ENCODE results near the gene MIER1. TPM values are rescaled to one million over a fixed set of nuclear protein-coding genes. Genes with fewer than 3 reads are reported as not detected.
A peak's percentile ranks its signal among the peaks of the same experiment; 100 is the strongest.

MIER1 gene
- polyA plus RNA-seq, 3 donors = 14.0 to 28.0 (median 21.9) TPM

DNA sequence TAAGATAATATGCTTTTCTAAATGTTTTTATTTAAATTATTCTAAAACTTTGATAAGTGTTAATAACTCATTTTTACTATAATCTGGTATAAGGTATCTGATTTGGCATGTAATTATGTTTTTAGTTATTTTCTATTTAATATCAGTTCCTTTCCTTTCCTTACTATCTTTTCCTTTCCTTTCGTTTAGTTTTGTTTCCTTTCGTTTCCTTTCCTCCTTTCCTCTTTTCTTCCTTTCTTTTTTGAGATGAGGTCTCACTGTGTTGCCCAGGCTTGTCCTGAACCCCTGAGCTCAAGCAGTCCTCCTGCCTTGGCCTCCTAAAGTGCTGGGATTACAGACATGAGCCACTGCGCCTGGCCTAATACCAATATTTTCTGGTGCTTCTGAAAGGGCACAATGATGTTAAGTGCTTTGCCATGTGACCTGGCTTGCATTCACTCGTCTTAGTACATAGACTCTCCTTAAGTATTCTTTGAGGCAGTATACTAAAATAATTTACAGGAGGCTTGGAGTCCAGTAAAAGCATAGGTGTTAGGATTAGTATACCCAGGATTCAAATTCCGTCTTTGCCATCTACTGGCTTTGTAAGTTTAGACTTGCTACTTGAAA, 18.7 kb downstream of the MIER1 start:
- H3K4me1 ChIP-seq (ENCODE audit: control insufficient read depth in 1 of 2, insufficient read depth in 2 of 2, low read length in 2 of 2) = peaks cover 4 to 21% of the 10 kb centered on the region in 2 donors
- Mint-ChIP-seq H3K27ac (peak overlapping the region in 6 of 7 donors; percentile 7 to 86 (median 48)), H3K9me3 (no peaks in the 10 kb centered on the region), H3K4me1 (peaks cover 25% of the 10 kb centered on the region), H3K4me3 (no peak overlapping the region), H3K36me3 (peaks cover 44 to 57% of the 10 kb centered on the region in 2 donors), H3K27me3 (ENCODE audit: low read depth in 3 of 3) (no peaks in the 10 kb centered on the region)
- no peak for DNase-seq
- H4K20me1 ChIP-seq (ENCODE audit: insufficient read depth, low read length) = peaks cover 100% of the 10 kb centered on the region
- 81% methylated on average over 3 of the region's 5 CpGs for WGBS (ENCODE audit: insufficient coverage)
- no peak overlapping the region for H2AFZ ChIP-seq (ENCODE audit: insufficient read depth, low read depth, low read length, poor library complexity, severe bottlenecking)
- TF ChIP-seq, protein P1, sequence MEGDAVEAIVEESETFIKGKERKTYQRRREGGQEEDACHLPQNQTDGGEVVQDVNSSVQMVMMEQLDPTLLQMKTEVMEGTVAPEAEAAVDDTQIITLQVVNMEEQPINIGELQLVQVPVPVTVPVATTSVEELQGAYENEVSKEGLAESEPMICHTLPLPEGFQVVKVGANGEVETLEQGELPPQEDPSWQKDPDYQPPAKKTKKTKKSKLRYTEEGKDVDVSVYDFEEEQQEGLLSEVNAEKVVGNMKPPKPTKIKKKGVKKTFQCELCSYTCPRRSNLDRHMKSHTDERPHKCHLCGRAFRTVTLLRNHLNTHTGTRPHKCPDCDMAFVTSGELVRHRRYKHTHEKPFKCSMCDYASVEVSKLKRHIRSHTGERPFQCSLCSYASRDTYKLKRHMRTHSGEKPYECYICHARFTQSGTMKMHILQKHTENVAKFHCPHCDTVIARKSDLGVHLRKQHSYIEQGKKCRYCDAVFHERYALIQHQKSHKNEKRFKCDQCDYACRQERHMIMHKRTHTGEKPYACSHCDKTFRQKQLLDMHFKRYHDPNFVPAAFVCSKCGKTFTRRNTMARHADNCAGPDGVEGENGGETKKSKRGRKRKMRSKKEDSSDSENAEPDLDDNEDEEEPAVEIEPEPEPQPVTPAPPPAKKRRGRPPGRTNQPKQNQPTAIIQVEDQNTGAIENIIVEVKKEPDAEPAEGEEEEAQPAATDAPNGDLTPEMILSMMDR (IDR thresholded peaks at IDR 0.05) = no peak
- H3K27ac ChIP-seq (ENCODE audit: low read depth in 1 of 2, low read length in 2 of 2) = peak overlapping the region in 1 of 2 donors; percentile 53
- H3K27me3 ChIP-seq (ENCODE audit: control insufficient read depth in 2 of 2, insufficient read depth in 2 of 2, low read length in 2 of 2) = no peaks in the 10 kb centered on the region
- no peak overlapping the region for H3K4me2 ChIP-seq (replicated peaks; ENCODE audit: extremely low read depth, low read length, poor library complexity, severe bottlenecking)
- intact Hi-C loops (cut with micrococcal nuclease) = no loop called here
- no peaks in the 10 kb centered on the region for H3K9me3 ChIP-seq (replicated peaks in 1 of 2; ENCODE audit: control insufficient read depth in 1 of 2, insufficient read depth in 1 of 2, low read length in 2 of 2)
- H3K79me2 ChIP-seq (ENCODE audit: insufficient read depth, low read length) = peaks cover 100% of the 10 kb centered on the region
- H3K4me3 ChIP-seq (replicated peaks in 1 of 3; ENCODE audit: low read depth in 2 of 3, low read length in 3 of 3) = no peak overlapping the region
- no peak overlapping the region for H3K9ac ChIP-seq (ENCODE audit: insufficient read depth, low read length, poor library complexity, severe bottlenecking)
- H3K36me3 ChIP-seq (replicated peaks in 1 of 2; ENCODE audit: control insufficient read depth in 1 of 2, insufficient read depth in 2 of 2, low read length in 2 of 2) = peaks cover 53 to 81% of the 10 kb centered on the region in 2 donors

- H3K36me3 ChIP-seq (replicated peaks in 1 of 2; ENCODE audit: control insufficient read depth in 1 of 2, insufficient read depth in 2 of 2, low read length in 2 of 2) = peaks cover 63 to 91% of the 10 kb centered on the region in 2 donors
- peaks cover 19% of the 10 kb centered on the region for H3K4me1 Mint-ChIP-seq
These were observed 19.8 kb downstream of the MIER1 start for GRCh38 chr1:66944330-66945274.

More at GRCh38 chr1:66944330-66945274, 19.8 kb downstream of the MIER1 start:
- DNase-seq = peak in 1 of 3 donors; percentile 22
- peak overlapping the region in 2 of 7 donors; percentile 61 to 69 for H3K27ac Mint-ChIP-seq
- Histone ChIP-seq H2AFZ (ENCODE audit: insufficient read depth, low read depth, low read length, poor library complexity, severe bottlenecking) (no peak overlapping the region), H3K9ac (ENCODE audit: insufficient read depth, low read length, poor library complexity, severe bottlenecking) (no peak overlapping the region), H3K4me3 (replicated peaks in 1 of 3; ENCODE audit: low read depth in 2 of 3, low read length in 3 of 3) (no peak overlapping the region), H3K4me2 (replicated peaks; ENCODE audit: extremely low read depth, low read length, poor library complexity, severe bottlenecking) (no peak overlapping the region), H4K20me1 (ENCODE audit: insufficient read depth, low read length) (peaks cover 100% of the 10 kb centered on the region), H3K4me1 (ENCODE audit: control insufficient read depth in 1 of 2, insufficient read depth in 2 of 2, low read length in 2 of 2) (peaks cover 4 to 13% of the 10 kb centered on the region in 2 donors), H3K27me3 (ENCODE audit: control insufficient read depth in 2 of 2, insufficient read depth in 2 of 2, low read length in 2 of 2) (no peaks in the 10 kb centered on the region), H3K27ac (ENCODE audit: low read depth in 1 of 2, low read length in 2 of 2) (peak overlapping the region in 1 of 2 donors; percentile 53), H3K9me3 (replicated peaks in 1 of 2; ENCODE audit: control insufficient read depth in 1 of 2, insufficient read depth in 1 of 2, low read length in 2 of 2) (no peaks in the 10 kb centered on the region), H3K79me2 (ENCODE audit: insufficient read depth, low read length) (peaks cover 100% of the 10 kb centered on the region)
- WGBS (ENCODE audit: insufficient coverage) = no CpG with 5 or more reads among the region's 7 CpGs
- H3K27me3 Mint-ChIP-seq (ENCODE audit: low read depth in 3 of 3) = no peaks in the 10 kb centered on the region
- intact Hi-C loops (cut with micrococcal nuclease) = no loop called here
- H3K36me3 Mint-ChIP-seq = peaks cover 51 to 68% of the 10 kb centered on the region in 2 donors
- TF ChIP-seq, protein P1 (IDR thresholded peaks at IDR 0.05) = no peak
- H3K4me3 Mint-ChIP-seq = no peak overlapping the region
- H3K9me3 Mint-ChIP-seq = no peaks in the 10 kb centered on the region

Measured in CD14-positive monocyte (primary cell).